NCI-H2107 treated with DMSO at 0.1 percent for 48 hours (cell line): ENCODE data around the gene HNF4A.
A peak's percentile ranks its signal among the peaks of the same experiment; 100 is the strongest.

ENCODE experiments used
- DNase-seq: peaks from one replicate; lab custom pipeline; 2025; ENCODE audit not compliant: unreplicated experiment; lab: John Stamatoyannopoulos, UW

Gene HNF4A

GRCh38 chr20:44439318-44439717 lies 83.8 kb downstream of the HNF4A start:
- DNase-seq, result no peak

GRCh38 chr20:44442298-44443070 lies 87.0 kb downstream of the HNF4A start:
- DNase-seq, result no peak

- DNase-seq, result no peak
These were observed 90.5 kb downstream of the HNF4A start for GRCh38 chr20:44445742-44446710.

GRCh38 chr20:44447827-44448419 lies 92.4 kb downstream of the HNF4A start:
- no peak for DNase-seq

GRCh38 chr20:44448753-44449546 lies 93.5 kb downstream of the HNF4A start:
- no peak for DNase-seq

- no peak for DNase-seq
These were observed 94.4 kb downstream of the HNF4A start for GRCh38 chr20:44449864-44450263.

- DNase-seq, result no peak
These were observed 94.9 kb downstream of the HNF4A start for GRCh38 chr20:44450281-44450889.

- no peak for DNase-seq
These were observed 95.5 kb downstream of the HNF4A start for GRCh38 chr20:44450903-44451450.

GRCh38 chr20:44454306-44454963 lies 98.9 kb downstream of the HNF4A start:
- DNase-seq, result no peak

GRCh38 chr20:44455126-44455525 lies 99.6 kb downstream of the HNF4A start:
- no peak for DNase-seq

GRCh38 chr20:44456611-44457010 lies 101.1 kb downstream of the HNF4A start:
- no peak for DNase-seq

GRCh38 chr20:44457016-44457415 lies 101.5 kb downstream of the HNF4A start:
- no peak for DNase-seq

GRCh38 chr20:44459271-44459670 lies 103.8 kb downstream of the HNF4A start:
- DNase-seq, result no peak

GRCh38 chr20:44460795-44461141 lies 105.3 kb downstream of the HNF4A start:
- DNase-seq, result peak; percentile 57

- DNase-seq, result no peak
These were observed 105.8 kb downstream of the HNF4A start for GRCh38 chr20:44461142-44461802.

GRCh38 chr20:44461803-44462174 lies 106.3 kb downstream of the HNF4A start:
- DNase-seq, result no peak

- no peak for DNase-seq
These were observed 108.0 kb downstream of the HNF4A start for GRCh38 chr20:44463466-44463865.

GRCh38 chr20:44464514-44464913 lies 109.0 kb downstream of the HNF4A start:
- DNase-seq, result no peak

- no peak for DNase-seq
These were observed 109.6 kb downstream of the HNF4A start for GRCh38 chr20:44465001-44465560.
